GM12801 (cell line): Measurements from ENCODE around the gene NPVF.

Experiments used
- CTCF ChIP-seq: IDR thresholded peaks from one replicate; pipeline ENCODE4 v1.5.1; 2011; ENCODE audit warnings: control low read depth; ENCODE audit not compliant: insufficient read length; ENCODE audit errors: extremely low read depth

NPVF gene

GRCh38 chr7:25208525-25209221, 19.6 kb downstream of the NPVF start:
- no peak for TF ChIP-seq CTCF

- no peak for TF ChIP-seq CTCF
Measured at GRCh38 chr7:25207887-25208286, 20.4 kb downstream of the NPVF start.

DNA sequence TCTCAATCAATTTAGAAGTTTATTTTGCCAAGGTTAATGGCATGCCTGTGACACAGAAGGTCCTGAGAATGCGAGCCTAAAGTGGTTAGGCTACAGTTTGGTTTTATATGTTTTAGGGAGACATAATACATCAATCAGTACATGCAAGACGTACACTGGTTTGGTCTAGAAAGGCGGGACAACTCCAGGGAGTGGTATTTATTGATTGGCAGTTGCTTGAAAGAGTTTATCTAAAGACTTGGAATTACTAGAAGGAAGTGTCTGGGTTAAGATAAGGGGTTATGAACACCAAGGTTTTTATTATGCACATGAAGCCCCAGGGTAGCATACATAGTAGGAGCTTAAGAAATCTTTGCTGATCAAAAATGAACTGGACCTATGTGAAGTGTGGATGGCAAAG, 21.5 kb downstream of the NPVF start:
- TF ChIP-seq CTCF: no peak

GRCh38 chr7:25196132-25196896, 32.0 kb downstream of the NPVF start:
- no peak for TF ChIP-seq CTCF

DNA sequence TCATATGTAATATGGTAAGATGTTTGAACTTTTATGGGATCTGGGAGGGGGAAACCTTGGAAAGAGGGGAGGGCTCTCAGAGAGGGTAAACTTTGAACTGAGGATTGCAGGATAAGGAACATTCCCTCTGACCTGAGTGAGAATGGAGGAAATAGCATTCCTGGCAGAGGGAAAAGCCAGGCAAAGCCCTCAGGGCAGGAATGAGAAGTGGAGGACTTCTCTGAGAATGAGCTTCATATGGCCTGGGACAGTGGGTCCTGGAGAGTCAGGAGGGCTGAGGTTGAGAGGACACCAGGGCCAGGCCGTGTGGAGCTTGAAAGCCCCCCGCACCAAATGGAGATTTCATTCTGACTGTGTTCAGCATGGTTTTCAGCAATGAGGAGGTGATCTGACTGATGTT, 34.2 kb downstream of the NPVF start:
- no peak for TF ChIP-seq CTCF

DNA sequence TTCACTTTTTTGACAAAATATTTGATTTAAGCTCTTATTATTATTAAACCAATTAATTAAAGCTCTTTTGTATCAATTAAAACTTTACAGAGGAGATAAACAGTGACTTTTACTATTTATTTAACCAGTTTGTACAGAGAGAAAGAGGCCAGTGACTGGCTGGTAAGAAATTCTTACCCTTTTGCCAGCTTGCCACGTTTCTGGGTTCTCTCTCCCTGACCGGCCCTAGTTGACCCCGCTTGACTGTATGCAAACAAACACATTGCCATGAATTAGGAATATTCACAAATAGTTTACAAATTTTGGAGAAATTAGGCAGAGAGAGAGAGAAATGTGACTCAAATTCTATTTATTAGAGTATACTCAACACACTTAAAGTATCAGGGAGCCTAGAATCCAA, 36.2 kb downstream of the NPVF start:
- no peak for TF ChIP-seq CTCF

- TF ChIP-seq CTCF: no peak
Measured at GRCh38 chr7:25189197-25189596, 39.1 kb downstream of the NPVF start.
